OCI-LY7 (cell line): Measurements from ENCODE around the gene CEP63.

Experiments
- EZH2phosphoT487 ChIP-seq: fragments of 200-600 bp; sonication (generic); IDR thresholded peaks from 2 replicates; pipeline ENCODE4 v1.6.1; 2018; ENCODE audit warnings: low read depth, borderline replicate concordance, mild to moderate bottlenecking, mixed run types, antibody characterized with exemption, low read length, moderate library complexity, mixed read lengths
- TF ChIP-seq, protein P1 (sequence below): fragments of 200-600 bp; sonication (generic); conservative IDR thresholded peaks from 2 replicates; pipeline ENCODE4 v1.5.1; 2014; ENCODE audit warnings: mild to moderate bottlenecking, antibody characterized with exemption, low read length, moderate library complexity, mixed read lengths

DNA sequence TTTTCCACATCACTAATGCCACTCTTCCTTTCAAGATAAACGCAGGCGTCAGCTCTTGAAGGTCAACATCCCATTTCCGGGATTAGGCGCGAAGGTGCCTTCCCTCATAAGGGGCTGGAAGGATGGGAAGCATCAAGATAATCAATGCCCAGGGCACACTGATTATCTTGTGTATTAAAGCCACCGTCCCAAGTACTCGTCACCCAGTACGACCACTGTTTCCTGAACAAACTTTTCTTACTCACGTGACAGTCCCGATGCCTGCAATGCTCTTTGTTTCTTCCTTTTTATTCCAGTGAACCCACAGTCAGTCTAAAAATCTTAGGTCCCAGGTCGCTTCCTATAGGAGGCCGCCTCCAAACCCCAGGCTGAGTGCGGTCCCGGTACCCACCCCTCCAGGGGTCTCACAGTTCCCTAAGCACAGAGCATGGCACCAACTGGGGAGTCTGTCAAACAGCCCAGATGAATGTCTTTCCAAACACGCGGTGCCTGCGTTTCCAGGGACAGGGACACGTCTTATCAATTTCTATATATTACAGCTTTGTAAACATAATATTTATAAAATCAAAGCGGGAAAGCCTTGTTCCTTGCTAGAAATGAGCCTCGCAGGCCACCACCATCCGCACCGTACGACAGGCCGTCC lies 661 bp upstream of the CEP63 start:
- TF ChIP-seq, protein P1, sequence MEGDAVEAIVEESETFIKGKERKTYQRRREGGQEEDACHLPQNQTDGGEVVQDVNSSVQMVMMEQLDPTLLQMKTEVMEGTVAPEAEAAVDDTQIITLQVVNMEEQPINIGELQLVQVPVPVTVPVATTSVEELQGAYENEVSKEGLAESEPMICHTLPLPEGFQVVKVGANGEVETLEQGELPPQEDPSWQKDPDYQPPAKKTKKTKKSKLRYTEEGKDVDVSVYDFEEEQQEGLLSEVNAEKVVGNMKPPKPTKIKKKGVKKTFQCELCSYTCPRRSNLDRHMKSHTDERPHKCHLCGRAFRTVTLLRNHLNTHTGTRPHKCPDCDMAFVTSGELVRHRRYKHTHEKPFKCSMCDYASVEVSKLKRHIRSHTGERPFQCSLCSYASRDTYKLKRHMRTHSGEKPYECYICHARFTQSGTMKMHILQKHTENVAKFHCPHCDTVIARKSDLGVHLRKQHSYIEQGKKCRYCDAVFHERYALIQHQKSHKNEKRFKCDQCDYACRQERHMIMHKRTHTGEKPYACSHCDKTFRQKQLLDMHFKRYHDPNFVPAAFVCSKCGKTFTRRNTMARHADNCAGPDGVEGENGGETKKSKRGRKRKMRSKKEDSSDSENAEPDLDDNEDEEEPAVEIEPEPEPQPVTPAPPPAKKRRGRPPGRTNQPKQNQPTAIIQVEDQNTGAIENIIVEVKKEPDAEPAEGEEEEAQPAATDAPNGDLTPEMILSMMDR: no peak
- no peak for TF ChIP-seq EZH2phosphoT487
